SK-N-SH (cell line): Measurements from ENCODE around the gene C9orf72. TPM values are rescaled to one million over a fixed set of nuclear protein-coding genes. Genes with fewer than 3 reads are reported as not detected.
A peak's percentile ranks its signal among the peaks of the same experiment; 100 is the strongest.

Experiments
- CTCF ChIA-PET: fragments of 300-600, 350-600 bp; formaldehyde crosslinking; extraction: SDS; loops from one replicate; lab custom pipeline; 2021; lab: Yijun Ruan, JAX
- POLR2A ChIA-PET: fragments of 350-600 bp; sonication (Branson Sonifier 250); formaldehyde crosslinking; extraction: SDS; loops from one replicate; lab custom pipeline; 2020; ENCODE audit warnings: antibody characterized with exemption, inconsistent platforms; lab: Yijun Ruan, JAX
- DNase-seq: peaks from one replicate; pipeline ENCODE4 v3.0.0; 2012
- H2AFZ ChIP-seq: fragments of 200-600 bp; sonication (generic); 2 replicates; pipeline ENCODE4 v1.8.1; 2016; ENCODE audit warnings: antibody characterized with exemption, mild to moderate bottlenecking, low read depth
- H3F3A ChIP-seq: fragments of 200-600 bp; sonication (generic); replicated peaks from 2 replicates; pipeline ENCODE3; 2016; ENCODE audit warnings: antibody characterized with exemption, mild to moderate bottlenecking; ENCODE audit not compliant: insufficient read depth
- H3K27ac ChIP-seq, 2 experiments: fragments of 200-500 bp in 1 of 2; fragments of 200-600 bp in 1 of 2; sonication (Bioruptor generic) in 1 of 2; sonication (generic), shearing (Covaris generic) in 1 of 2; 2 replicates each; pipeline versions ENCODE4 v1.5.1 to v1.6.1; 2014 to 2016; ENCODE audit warnings: low read depth in 2 of 2, inconsistent platforms in 1 of 2, low read length in 1 of 2, mild to moderate bottlenecking in 1 of 2, mixed read lengths in 1 of 2
- H3K27me3 ChIP-seq: fragments of 200-600 bp; sonication (generic), shearing (Covaris generic); 2 replicates; pipeline ENCODE4 v1.6.1; 2016; ENCODE audit warnings: mixed run types; ENCODE audit not compliant: insufficient read depth
- H3K36me3 ChIP-seq, 2 experiments: fragments of 200-500 bp in 1 of 2; fragments of 200-600 bp in 1 of 2; sonication (Bioruptor generic) in 1 of 2; sonication (generic) in 1 of 2; replicated peaks in 1 of 2; 2 replicates each; pipeline versions ENCODE3 to v1.5.1; 2014 to 2016; ENCODE audit warnings: low read length in 1 of 2, mild to moderate bottlenecking in 1 of 2; ENCODE audit not compliant: insufficient read depth in 2 of 2, control insufficient read depth in 1 of 2
- H3K4me1 ChIP-seq, 2 experiments: fragments of 200-500 bp in 1 of 2; fragments of 200-600 bp in 1 of 2; sonication (Bioruptor generic) in 1 of 2; sonication (generic), shearing (Covaris generic) in 1 of 2; 2 replicates each; pipeline versions ENCODE4 v1.5.1 to v1.6.1; 2014 to 2016; ENCODE audit warnings: low read depth in 1 of 2, low read length in 1 of 2, mixed run types in 1 of 2; ENCODE audit not compliant: insufficient read depth in 2 of 2, control insufficient read depth in 1 of 2
- H3K4me2 ChIP-seq: fragments of 200-600 bp; sonication (generic), shearing (Covaris generic); 2 replicates; pipeline ENCODE4 v1.6.1; 2017; ENCODE audit warnings: mixed run types
- H3K4me3 ChIP-seq, 2 experiments: fragments of 200-500 bp in 1 of 2; fragments of 200-600 bp in 1 of 2; sonication (Bioruptor generic) in 1 of 2; sonication (generic), shearing (Covaris generic) in 1 of 2; 2 replicates each; pipeline versions ENCODE4 v1.5.1 to v1.8.1; 2014 to 2016; ENCODE audit warnings: low read depth in 2 of 2, inconsistent platforms in 1 of 2, low read length in 1 of 2, mild to moderate bottlenecking in 1 of 2, mixed read lengths in 1 of 2, moderate library complexity in 1 of 2
- H3K79me2 ChIP-seq: fragments of 200-600 bp; sonication (generic); 2 replicates; pipeline ENCODE4 v1.8.1; 2017; ENCODE audit warnings: mild to moderate bottlenecking; ENCODE audit not compliant: insufficient read depth
- H3K9ac ChIP-seq: fragments of 200-600 bp; sonication (generic); 2 replicates; pipeline ENCODE4 v1.6.1; 2017; ENCODE audit warnings: mixed run types
- H3K9me2 ChIP-seq: fragments of 200-600 bp; sonication (generic); 2 replicates; pipeline ENCODE4 v1.6.1; 2017; ENCODE audit warnings: mixed run types
- H3K9me3 ChIP-seq: fragments of 200-600 bp; sonication (generic); 2 replicates; pipeline ENCODE4 v1.6.1; 2017; ENCODE audit warnings: mixed run types, mild to moderate bottlenecking, moderate library complexity
- H4K20me1 ChIP-seq: fragments of 200-600 bp; sonication (generic); 2 replicates; pipeline ENCODE4 v1.6.1; 2017; ENCODE audit warnings: mild to moderate bottlenecking, mixed run types; ENCODE audit not compliant: insufficient read depth
- CHD2 ChIP-seq: fragments of 150-350 bp; IDR thresholded peaks from 2 replicates; pipeline ENCODE4 v1.6.1; 2018; ENCODE audit warnings: low read length; ENCODE audit not compliant: partially characterized antibody
- CTCF ChIP-seq: fragments of 200-600 bp; sonication (generic); IDR thresholded peaks from 2 replicates; pipeline ENCODE4 v1.6.1; 2017; ENCODE audit warnings: antibody characterized with exemption, mild to moderate bottlenecking, moderate library complexity
- ELF1 ChIP-seq: IDR thresholded peaks from 2 replicates; pipeline ENCODE4 v1.4.0; 2012
- FOXJ3 ChIP-seq: sonication (generic); formaldehyde crosslinking; IDR thresholded peaks from 2 replicates; pipeline ENCODE4 v1.5.1; 2020; ENCODE audit warnings: mild to moderate bottlenecking, missing genetic modification reagents
- MXI1 ChIP-seq: IDR thresholded peaks from 2 replicates; pipeline ENCODE4 v1.6.1; 2012; ENCODE audit warnings: mild to moderate bottlenecking, low read depth, low read length, improper control_type of control experiment
- NRF1 ChIP-seq: IDR thresholded peaks from 2 replicates; pipeline ENCODE4 v1.6.1; 2012; ENCODE audit warnings: low read depth, mild to moderate bottlenecking, low read length
- RAD21 ChIP-seq: IDR thresholded peaks from 2 replicates; pipeline ENCODE4 v1.6.1; 2012; ENCODE audit warnings: mild to moderate bottlenecking, low read length
- SMC3 ChIP-seq: IDR thresholded peaks from 2 replicates; pipeline ENCODE4 v1.6.1; 2012; ENCODE audit warnings: low read depth, low read length, improper control_type of control experiment
- TCF12 ChIP-seq: IDR thresholded peaks from 2 replicates; pipeline ENCODE4 v1.4.0; 2012
- WGBS: methylation state at CpG from one replicate; pipeline ENCODE4 v1.1.6; 2017; ENCODE audit warnings: low lambda C conversion rate; 5-methylcytosine and 5-hydroxymethylcytosine counted together
- polyA plus RNA-seq, 3 experiments: library from polyadenylated mRNA; depleted of rRNA; stranded (reverse); fragments of >200 nt; gene quantifications; 2 replicates each; pipeline ENCODE4 v1.2.3, GENCODE V29; 2012

C9orf72 gene
- polyA plus RNA-seq, 1 of the 3 experiments (the other 2 are of a cell fraction) = 4.0 TPM

GRCh38 chr9:27529316-27530278 lies 43.7 kb downstream of the C9orf72 start, which contains the start of gene MOB3B:
Gene MOB3B (minus strand): TSS chr9:27529814. CDS start chr9:27455550, 74,264 bp downstream.
- 6% methylated on average over 36 of the region's 74 CpGs for WGBS
- H3K9me2 ChIP-seq = no peaks in the 10 kb centered on the region
- peak within 1 kb of the TSS; percentile 58; the same call in 1 of the 2 replicates for H3K9ac ChIP-seq
- H3K4me2 ChIP-seq = peak within 1 kb of the TSS; percentile 92
- TF ChIP-seq SMC3 (peak; percentile 94), CTCF (peak; percentile 82), MXI1 (peak; percentile 64), TCF12 (no peak), CHD2 (peak; percentile 12), RAD21 (peak; percentile 76), NRF1 (0 out of 2 replicates have a peak, but pooled peaks have one; percentile 38), ELF1 (no peak)
- ChIA-PET CTCF (interaction anchor here (0.6 to 3.0 kb wide), 33 partner anchors 10 to 583 kb away, joined by 3 to 31 read pairs (median 3); partner anchors contain the start of gene PLAA), POLR2A (no interaction called here)
- peaks cover 0 to 8% of the 10 kb centered on the region in 2 experiments; a peak in 2 of 4 replicates for H3K4me1 ChIP-seq
- peak within 1 kb of the TSS; percentile 72 to 75 for H3K4me3 ChIP-seq
- H3K9me3 ChIP-seq = no peaks in the 10 kb centered on the region
- H4K20me1 ChIP-seq = no peaks in the 10 kb centered on the region
- H3K36me3 ChIP-seq = no peaks in the 10 kb centered on the region
- H3F3A ChIP-seq = peaks cover 14% of the 10 kb centered on the region
- no peaks in the 10 kb centered on the region for H3K27me3 ChIP-seq
- peak; percentile 93 for DNase-seq
- no peaks in the 10 kb centered on the region for H3K79me2 ChIP-seq
- no peak within 1 kb of the TSS; a peak in 1 of 4 replicates for H3K27ac ChIP-seq
- H2AFZ ChIP-seq = peak within 1 kb of the TSS; percentile 86

- no peak for DNase-seq
- peak overlapping the region; percentile 92 for H3K4me2 ChIP-seq
- H3K4me1 ChIP-seq = peaks cover 0 to 8% of the 10 kb centered on the region in 2 experiments; a peak in 2 of 4 replicates
- H3F3A ChIP-seq = peaks cover 14% of the 10 kb centered on the region
- WGBS = 46% methylated on average over 20 of the region's 25 CpGs
- POLR2A ChIA-PET = no interaction called here
- peak overlapping the region; percentile 72 to 75 for H3K4me3 ChIP-seq
- no peaks in the 10 kb centered on the region for H3K9me3 ChIP-seq
- no peaks in the 10 kb centered on the region for H3K9me2 ChIP-seq
- H3K9ac ChIP-seq = peak overlapping the region; percentile 58; the same call in 1 of the 2 replicates
- no peaks in the 10 kb centered on the region for H3K27me3 ChIP-seq
- H3K36me3 ChIP-seq = no peaks in the 10 kb centered on the region
- peak overlapping the region; percentile 86 for H2AFZ ChIP-seq
- H3K27ac ChIP-seq = no peak overlapping the region
- no peaks in the 10 kb centered on the region for H4K20me1 ChIP-seq
- no peak for TF ChIP-seq FOXJ3
- CTCF ChIA-PET = interaction anchor here (0.6 to 3.0 kb wide), 26 partner anchors 9 to 582 kb away, joined by 3 to 31 read pairs (median 3); partner anchors contain the start of gene PLAA
- no peaks in the 10 kb centered on the region for H3K79me2 ChIP-seq
Measured at GRCh38 chr9:27528886-27529315, 44.4 kb downstream of the C9orf72 start.
